H9 (cell line): ENCODE data around the gene CENPP. TPM values are rescaled to one million over a fixed set of nuclear protein-coding genes. Genes with fewer than 3 reads are reported as not detected.

ENCODE experiments used
- DNase-seq: peaks from one replicate; pipeline ENCODE4 v3.0.0-alpha.2; 2017
- H2AFZ ChIP-seq: one replicate; pipeline ENCODE4 v1.6.1; 2013; ENCODE audit warnings: mild to moderate bottlenecking, low read length, control low read depth, moderate library complexity
- H2AK5ac ChIP-seq: 2 replicates; pipeline ENCODE4 v1.6.1; 2013; ENCODE audit warnings: low read length, control low read depth, mixed read lengths; ENCODE audit not compliant: insufficient read length
- H2BK120ac ChIP-seq: one replicate; pipeline ENCODE4 v1.6.1; 2013; ENCODE audit warnings: low read depth, mild to moderate bottlenecking, low read length, control low read depth, inconsistent platforms; ENCODE audit not compliant: poor library complexity, severe bottlenecking
- H2BK12ac ChIP-seq: 2 replicates; pipeline ENCODE4 v1.6.1; 2013; ENCODE audit warnings: low read length, control low read depth, mixed read lengths, low read depth; ENCODE audit not compliant: insufficient read length
- H2BK15ac ChIP-seq: 2 replicates; pipeline ENCODE4 v1.6.1; 2013; ENCODE audit warnings: low read depth, low read length, control low read depth
- H2BK20ac ChIP-seq: one replicate; pipeline ENCODE4 v1.6.1; 2013; ENCODE audit warnings: low read depth, mild to moderate bottlenecking, low read length, control low read depth, inconsistent platforms; ENCODE audit not compliant: poor library complexity, severe bottlenecking
- H2BK5ac ChIP-seq: 2 replicates; pipeline ENCODE4 v1.6.1; 2013; ENCODE audit warnings: low read length, control low read depth, mixed read lengths; ENCODE audit not compliant: insufficient read length
- H3K14ac ChIP-seq: 2 replicates; pipeline ENCODE4 v1.6.1; 2013; ENCODE audit warnings: low read length, control low read depth; ENCODE audit not compliant: insufficient read depth
- H3K18ac ChIP-seq: 2 replicates; pipeline ENCODE4 v1.6.1; 2013; ENCODE audit warnings: low read depth, mild to moderate bottlenecking, mixed read lengths, low read length, control low read depth; ENCODE audit not compliant: insufficient read length
- H3K23ac ChIP-seq: 2 replicates; pipeline ENCODE4 v1.6.1; 2013; ENCODE audit warnings: low read length, control low read depth, mixed read lengths, low read depth; ENCODE audit not compliant: insufficient read length
- H3K23me2 ChIP-seq: 2 replicates; pipeline ENCODE4 v1.6.1; 2013; ENCODE audit warnings: low read depth, mild to moderate bottlenecking, mixed read lengths, low read length, control low read depth; ENCODE audit not compliant: insufficient read length, poor library complexity, severe bottlenecking
- H3K27ac ChIP-seq: 2 replicates; pipeline ENCODE4 v1.5.1; 2013; ENCODE audit warnings: low read length, control low read depth, mixed read lengths, low read depth; ENCODE audit not compliant: insufficient read length
- H3K27me3 ChIP-seq: 2 replicates; pipeline ENCODE4 v1.6.1; 2013; ENCODE audit warnings: low read length, control low read depth, inconsistent platforms; ENCODE audit not compliant: insufficient read depth
- H3K4ac ChIP-seq: 2 replicates; pipeline ENCODE4 v1.6.1; 2013; ENCODE audit warnings: low read depth, mild to moderate bottlenecking, control low read depth, inconsistent platforms, low read length, moderate library complexity
- H3K4me1 ChIP-seq: 2 replicates; pipeline ENCODE4 v1.6.1; 2013; ENCODE audit warnings: low read length, control low read depth, inconsistent platforms; ENCODE audit not compliant: insufficient read depth
- H3K4me2 ChIP-seq: 2 replicates; pipeline ENCODE4 v1.6.1; 2013; ENCODE audit warnings: low read length, control low read depth, mixed read lengths; ENCODE audit not compliant: insufficient read length, insufficient read depth
- H3K56ac ChIP-seq: 2 replicates; pipeline ENCODE4 v1.6.1; 2013; ENCODE audit warnings: low read depth, mild to moderate bottlenecking, mixed read lengths, low read length, control low read depth; ENCODE audit not compliant: insufficient read length
- H3K79me1 ChIP-seq: 2 replicates; pipeline ENCODE4 v1.6.1; 2013; ENCODE audit warnings: low read depth, mild to moderate bottlenecking, moderate library complexity, low read length, control low read depth, inconsistent platforms; ENCODE audit not compliant: insufficient read depth, poor library complexity, severe bottlenecking
- H3K79me2 ChIP-seq: 2 replicates; pipeline ENCODE4 v1.6.1; 2013; ENCODE audit warnings: low read length, control low read depth, inconsistent platforms; ENCODE audit not compliant: insufficient read depth
- H3K9ac ChIP-seq: 2 replicates; pipeline ENCODE4 v1.6.1; 2013; ENCODE audit warnings: low read length, control low read depth, mixed read lengths; ENCODE audit not compliant: insufficient read length; ENCODE audit errors: extremely low read depth
- H3K9me3 ChIP-seq: one replicate; pipeline ENCODE4 v1.6.1; 2013; ENCODE audit warnings: low read depth, low read length, inconsistent platforms; ENCODE audit not compliant: control insufficient read depth
- H3T11ph ChIP-seq: one replicate; pipeline ENCODE4 v1.6.1; 2013; ENCODE audit warnings: mild to moderate bottlenecking, low read length, control low read depth, inconsistent platforms
- H4K20me1 ChIP-seq: one replicate; pipeline ENCODE4 v1.6.1; 2013; ENCODE audit not compliant: control insufficient read depth, insufficient read length, insufficient read depth
- H4K5ac ChIP-seq: 2 replicates; pipeline ENCODE4 v1.6.1; 2013; ENCODE audit warnings: low read depth, mild to moderate bottlenecking, mixed read lengths, low read length, control low read depth; ENCODE audit not compliant: insufficient read length
- H4K8ac ChIP-seq: replicated peaks from 2 replicates; pipeline ENCODE4 v1.6.1; 2013; ENCODE audit warnings: low read length, control low read depth, mixed read lengths, low read depth; ENCODE audit not compliant: insufficient read length
- H4K91ac ChIP-seq: 2 replicates; pipeline ENCODE4 v1.6.1; 2013; ENCODE audit warnings: low read depth, mild to moderate bottlenecking, moderate library complexity, mixed read lengths, low read length, control low read depth; ENCODE audit not compliant: insufficient read length
- H3K27ac Mint-ChIP-seq, 3 experiments: 2 replicates in 2 of 3; 3 replicates in 1 of 3; pipeline ENCODE4 v1.8.0; 2020 to 2021; ENCODE audit warnings: mixed read lengths in 3 of 3, mild to moderate bottlenecking in 1 of 3, moderate library complexity in 1 of 3
- H3K27me3 Mint-ChIP-seq: 2 replicates; pipeline ENCODE4 v1.8.0; 2021; ENCODE audit warnings: low read depth, mild to moderate bottlenecking, moderate library complexity, mixed read lengths
- H3K36me3 Mint-ChIP-seq, 3 experiments: 2 replicates in 2 of 3; 3 replicates in 1 of 3; pipeline ENCODE4 v1.8.0; 2020 to 2021; ENCODE audit warnings: low read depth in 3 of 3, mixed read lengths in 3 of 3; ENCODE audit not compliant: insufficient read depth in 1 of 3
- H3K4me1 Mint-ChIP-seq, 2 experiments: 2 replicates each; pipeline ENCODE4 v1.8.0; 2020; ENCODE audit warnings: mixed read lengths in 2 of 2
- H3K4me3 Mint-ChIP-seq, 2 experiments: 2 replicates in 1 of 2; 3 replicates in 1 of 2; pipeline ENCODE4 v1.8.0; 2020 to 2021; ENCODE audit warnings: mild to moderate bottlenecking in 2 of 2, mixed read lengths in 2 of 2, moderate library complexity in 1 of 2
- H3K9me3 Mint-ChIP-seq, 2 experiments: 2 replicates in 1 of 2; 3 replicates in 1 of 2; pipeline ENCODE4 v1.8.0; 2020; ENCODE audit warnings: mild to moderate bottlenecking in 2 of 2, mixed read lengths in 2 of 2, moderate library complexity in 1 of 2
- WGBS: extraction: QIAGEN DNeasy Blood & Tissue Kit; methylation state at CpG from one replicate; pipeline ENCODE4 v1.1.7; 2013; ENCODE audit warnings: missing lambda C conversion rate, low lambda C conversion rate, mixed read lengths; ENCODE audit not compliant: insufficient read length; ENCODE audit errors: extremely low coverage; 5-methylcytosine and 5-hydroxymethylcytosine counted together
- total RNA-seq: library from RNA; stranded (reverse); gene quantifications from 2 replicates; pipeline ENCODE4 v1.2.1, GENCODE V29; 2021
- TF ChIP-seq, protein P1 (sequence below): fragments of 200-600 bp; sonication (generic); conservative IDR thresholded peaks from 3 replicates; pipeline ENCODE4 v1.8.0; 2021; ENCODE audit warnings: antibody characterized with exemption, mild to moderate bottlenecking

Gene CENPP
- total RNA-seq, 1 experiment from 2014 or later, result 9.1 TPM

- H3K9me3 Mint-ChIP-seq, result peaks cover 14 to 20% of the 10 kb centered on the region in 2 experiments; a peak in 4 of 5 replicates
- Histone ChIP-seq H2AK5ac (no peak overlapping the region), H4K8ac (no peak overlapping the region), H3K79me1 (no peaks in the 10 kb centered on the region), H4K5ac (no peak overlapping the region), H3K27me3 (no peaks in the 10 kb centered on the region), H3K4ac (no peak overlapping the region), H2BK20ac (no peak overlapping the region), H2BK15ac (no peak overlapping the region), H3K23me2 (no peaks in the 10 kb centered on the region), H3T11ph (no peak overlapping the region), H3K4me1 (no peaks in the 10 kb centered on the region), H3K14ac (no peak overlapping the region; the same call in 1 of the 2 replicates), H3K9me3 (no peaks in the 10 kb centered on the region), H2BK12ac (no peak overlapping the region), H3K4me2 (no peak overlapping the region), H4K91ac (no peak overlapping the region), H3K27ac (no peak overlapping the region), H2BK5ac (no peak overlapping the region), H2AFZ (no peak overlapping the region), H3K23ac (no peak overlapping the region), H4K20me1 (no peaks in the 10 kb centered on the region), H2BK120ac (no peak overlapping the region), H3K79me2 (no peaks in the 10 kb centered on the region), H3K56ac (no peak overlapping the region), H3K18ac (no peak overlapping the region), H3K9ac (no peak overlapping the region)
- peaks cover 8 to 24% (median 9%) of the 10 kb centered on the region in 3 experiments for H3K36me3 Mint-ChIP-seq
- peaks cover 0 to 7% of the 10 kb centered on the region in 2 experiments; a peak in 2 of 4 replicates for H3K4me1 Mint-ChIP-seq
- peaks cover 2% of the 10 kb centered on the region; the same call in 1 of the 2 replicates for H3K27me3 Mint-ChIP-seq
- TF ChIP-seq, protein P1, sequence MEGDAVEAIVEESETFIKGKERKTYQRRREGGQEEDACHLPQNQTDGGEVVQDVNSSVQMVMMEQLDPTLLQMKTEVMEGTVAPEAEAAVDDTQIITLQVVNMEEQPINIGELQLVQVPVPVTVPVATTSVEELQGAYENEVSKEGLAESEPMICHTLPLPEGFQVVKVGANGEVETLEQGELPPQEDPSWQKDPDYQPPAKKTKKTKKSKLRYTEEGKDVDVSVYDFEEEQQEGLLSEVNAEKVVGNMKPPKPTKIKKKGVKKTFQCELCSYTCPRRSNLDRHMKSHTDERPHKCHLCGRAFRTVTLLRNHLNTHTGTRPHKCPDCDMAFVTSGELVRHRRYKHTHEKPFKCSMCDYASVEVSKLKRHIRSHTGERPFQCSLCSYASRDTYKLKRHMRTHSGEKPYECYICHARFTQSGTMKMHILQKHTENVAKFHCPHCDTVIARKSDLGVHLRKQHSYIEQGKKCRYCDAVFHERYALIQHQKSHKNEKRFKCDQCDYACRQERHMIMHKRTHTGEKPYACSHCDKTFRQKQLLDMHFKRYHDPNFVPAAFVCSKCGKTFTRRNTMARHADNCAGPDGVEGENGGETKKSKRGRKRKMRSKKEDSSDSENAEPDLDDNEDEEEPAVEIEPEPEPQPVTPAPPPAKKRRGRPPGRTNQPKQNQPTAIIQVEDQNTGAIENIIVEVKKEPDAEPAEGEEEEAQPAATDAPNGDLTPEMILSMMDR, result no peak
- no peak overlapping the region for H3K4me3 Mint-ChIP-seq
- WGBS, result no CpG with 5 or more reads among the region's 10 CpGs
- no peak overlapping the region for H3K27ac Mint-ChIP-seq
- DNase-seq, result no peak
Observed at GRCh38 chr9:92608241-92608908, 282.6 kb downstream of the CENPP start.
